ENCODE data around the gene PABPN1L. TPM values are rescaled to one million over a fixed set of nuclear protein-coding genes. Genes with fewer than 3 reads are reported as not detected.

Gene PABPN1L
- total RNA-seq (1 to 10 TPM in 1 of 9 donors, under 1 TPM in 4, not detected in 4; 0.22 to 3.3 (median 0.41) TPM), polyA plus RNA-seq (1 to 10 TPM in 2 of 3 donors, under 1 TPM in 1; 0.56 to 1.6 (median 1.1) TPM)
- long read RNA-seq, donor 1: 0 reads
- long read RNA-seq, donor 2: 0 reads
- long read RNA-seq, donor 3: 0 reads
- long read RNA-seq, donor 4: 0 reads
- long read RNA-seq, donor 5, partial matches to known transcripts: 0 of 8 reads
- long read RNA-seq, donor 5, other reads (novel, unspliced or antisense): 8 of 8 reads
- long read RNA-seq, donor 6: 0 reads
- long read RNA-seq, donor 7: 0 reads
- long read RNA-seq, donor 8: 0 reads
- long read RNA-seq, donor 9: 0 reads
- long read RNA-seq, donor 10: 0 reads

DNA sequence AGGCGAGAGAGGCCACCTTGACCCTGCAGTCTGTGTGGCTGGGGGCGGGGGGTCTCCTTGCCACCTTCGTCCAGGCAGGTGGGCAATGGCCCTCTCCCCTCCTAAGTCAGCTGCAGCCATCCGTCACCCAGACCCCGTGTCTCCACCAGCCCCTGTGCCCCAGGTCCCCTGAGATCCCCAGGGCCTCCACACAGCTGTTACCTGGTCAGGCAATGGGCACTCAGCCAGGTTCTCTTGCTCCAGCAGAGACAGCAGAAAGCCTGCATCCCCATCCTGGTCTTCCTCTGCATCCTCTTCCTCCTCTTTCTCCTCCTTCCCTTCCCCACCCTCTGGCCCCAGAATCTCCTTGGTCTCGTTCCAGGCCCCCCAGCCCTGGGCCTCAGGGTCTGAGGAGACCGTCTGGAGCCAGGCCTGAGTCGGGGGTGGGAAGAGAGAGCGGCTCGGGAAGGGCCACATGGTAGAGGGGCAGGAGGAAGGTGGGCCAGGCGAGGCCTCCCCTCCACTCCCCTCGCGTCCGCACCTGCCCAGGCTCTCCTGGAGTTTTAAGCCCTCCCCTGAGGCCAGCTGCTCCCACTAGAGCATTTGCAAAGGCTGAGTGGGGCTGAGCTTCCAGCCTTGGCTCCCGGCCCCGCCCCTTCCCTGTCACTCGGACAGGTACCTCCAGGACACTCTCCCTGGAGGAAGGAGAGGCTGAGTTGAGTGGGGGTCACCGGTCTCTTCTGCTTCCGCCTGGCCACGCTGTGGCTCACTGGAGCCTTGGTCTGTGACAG is at the start of gene PABPN1L:
PABPN1L (minus strand) TSS at position 510 of the 770 bp plus-strand sequence; CDS start at position 456, 54 bp downstream.
- no peaks in the 10 kb centered on the region for H3K9me3 ChIP-seq (replicated peaks in 1 of 3)
- intact Hi-C loops (cut with DNase I): no loop called here
- H3K36me3 ChIP-seq (replicated peaks in 1 of 2): peaks cover 0 to 15% of the 10 kb centered on the region in 2 donors
- no peak within 1 kb of the TSS for H3K27ac ChIP-seq
- H3K27me3 ChIP-seq: no peaks in the 10 kb centered on the region
- peaks cover 3 to 10% of the 10 kb centered on the region in 2 donors for H3K4me1 ChIP-seq (replicated peaks in 1 of 2)
- 76 to 81% (median 78%) methylated on average over 8 to 20 of the region's 20 CpGs for WGBS, 4 donors
- no peak within 1 kb of the TSS for H3K4me3 ChIP-seq
- TF ChIP-seq POLR2A (IDR thresholded peaks at IDR 0.05): no peak
- no peak for TF ChIP-seq CTCF (IDR thresholded peaks at IDR 0.05)
- no peak for DNase-seq

GRCh38 chr16:88915639-88916327 is 49.3 kb upstream of the PABPN1L start:
- Histone ChIP-seq H3K9me3 (replicated peaks in 1 of 3) (no peaks in the 10 kb centered on the region), H3K4me1 (replicated peaks in 1 of 2) (peaks cover 4 to 8% of the 10 kb centered on the region in 2 donors), H3K27me3 (no peaks in the 10 kb centered on the region), H3K36me3 (replicated peaks in 1 of 2) (no peaks in the 10 kb centered on the region), H3K4me3 (no peak overlapping the region), H3K27ac (no peak overlapping the region)
- intact Hi-C loops (cut with DNase I): no loop called here
- WGBS, 4 donors: 74 to 84% (median 83%) methylated on average over 20 to 30 of the region's 30 CpGs
- no peak for TF ChIP-seq CTCF (IDR thresholded peaks at IDR 0.05)
- no peak for TF ChIP-seq POLR2A (IDR thresholded peaks at IDR 0.05)
- DNase-seq: no peak

DNA sequence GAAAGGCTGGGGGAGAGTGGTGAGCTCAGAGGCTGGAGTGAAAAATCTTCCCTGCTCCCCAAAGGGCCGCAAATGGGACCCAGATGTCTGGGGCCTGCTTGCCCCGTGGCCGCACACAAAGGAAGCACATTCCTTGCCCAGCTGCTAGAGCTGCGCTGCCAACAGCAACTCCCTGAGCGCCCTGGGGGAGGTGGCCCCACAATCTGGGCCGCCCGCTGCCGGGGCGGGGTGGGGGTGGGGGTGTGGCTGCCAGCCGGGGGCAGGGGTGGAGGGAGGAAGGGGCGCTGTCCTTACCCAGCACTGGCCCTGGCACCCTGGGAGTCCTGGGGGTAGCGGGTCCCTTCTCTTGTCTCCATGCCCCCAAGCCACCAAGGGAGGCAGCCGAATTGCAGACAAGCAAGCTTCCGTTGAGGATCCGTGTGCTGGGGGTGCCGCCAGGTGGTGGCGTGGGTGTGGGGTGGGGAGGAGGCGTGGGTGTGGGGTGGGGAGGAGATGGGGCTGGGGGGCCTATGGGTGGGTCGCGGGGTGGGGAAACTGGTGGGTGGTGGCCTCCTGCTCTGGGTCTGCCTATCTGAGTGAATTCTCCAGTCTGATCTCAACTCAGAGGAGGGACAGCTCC is 48.4 kb upstream of the PABPN1L start:
- Histone ChIP-seq H3K4me3 (no peak overlapping the region), H3K9me3 (replicated peaks in 1 of 3) (no peaks in the 10 kb centered on the region), H3K36me3 (replicated peaks in 1 of 2) (no peaks in the 10 kb centered on the region), H3K4me1 (replicated peaks in 1 of 2) (peaks cover 0 to 5% of the 10 kb centered on the region in 2 donors), H3K27me3 (no peaks in the 10 kb centered on the region), H3K27ac (no peak overlapping the region)
- no peak for DNase-seq
- WGBS, 4 donors: 59 to 92% (median 65%) methylated on average over 9 to 20 of the region's 20 CpGs; no CpG with 5 or more reads in 1 of the 4 donors
- intact Hi-C loops (cut with DNase I): no loop called here
- TF ChIP-seq POLR2A (IDR thresholded peaks at IDR 0.05): no peak
- TF ChIP-seq CTCF (IDR thresholded peaks at IDR 0.05): no peak

Measured in adrenal gland (tissue), 19 donors.